ENCODE measurements around the gene HIVEP3.

DNA sequence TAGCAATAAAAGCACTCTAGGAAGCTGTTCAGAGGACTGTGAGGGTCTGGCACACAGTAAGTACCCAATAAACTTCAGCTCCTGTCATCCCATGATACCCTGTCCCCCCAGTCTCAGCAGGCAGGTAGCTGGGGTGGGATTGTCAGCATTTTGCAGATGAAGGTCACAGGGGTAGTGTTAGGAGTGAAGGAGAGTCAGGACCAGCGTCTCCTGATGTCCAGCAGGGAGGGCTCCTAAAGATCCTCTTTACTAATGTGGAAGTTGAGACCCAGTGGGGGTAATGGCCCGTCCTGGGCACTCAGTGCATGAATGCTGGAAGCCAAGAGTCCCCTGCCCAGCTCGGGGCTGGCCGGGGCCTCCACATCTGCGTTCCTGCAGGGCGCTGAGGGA is 402.9 kb downstream of the HIVEP3 start:
- TF ChIP-seq, protein P1, sequence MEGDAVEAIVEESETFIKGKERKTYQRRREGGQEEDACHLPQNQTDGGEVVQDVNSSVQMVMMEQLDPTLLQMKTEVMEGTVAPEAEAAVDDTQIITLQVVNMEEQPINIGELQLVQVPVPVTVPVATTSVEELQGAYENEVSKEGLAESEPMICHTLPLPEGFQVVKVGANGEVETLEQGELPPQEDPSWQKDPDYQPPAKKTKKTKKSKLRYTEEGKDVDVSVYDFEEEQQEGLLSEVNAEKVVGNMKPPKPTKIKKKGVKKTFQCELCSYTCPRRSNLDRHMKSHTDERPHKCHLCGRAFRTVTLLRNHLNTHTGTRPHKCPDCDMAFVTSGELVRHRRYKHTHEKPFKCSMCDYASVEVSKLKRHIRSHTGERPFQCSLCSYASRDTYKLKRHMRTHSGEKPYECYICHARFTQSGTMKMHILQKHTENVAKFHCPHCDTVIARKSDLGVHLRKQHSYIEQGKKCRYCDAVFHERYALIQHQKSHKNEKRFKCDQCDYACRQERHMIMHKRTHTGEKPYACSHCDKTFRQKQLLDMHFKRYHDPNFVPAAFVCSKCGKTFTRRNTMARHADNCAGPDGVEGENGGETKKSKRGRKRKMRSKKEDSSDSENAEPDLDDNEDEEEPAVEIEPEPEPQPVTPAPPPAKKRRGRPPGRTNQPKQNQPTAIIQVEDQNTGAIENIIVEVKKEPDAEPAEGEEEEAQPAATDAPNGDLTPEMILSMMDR (IDR thresholded peaks at IDR 0.05), result no peak
- TF ChIP-seq POLR2A (IDR thresholded peaks at IDR 0.05), result no peak

Data from body of pancreas (tissue), 4 donors.